IMR-90 (cell line): ENCODE results near the gene CNNM2.

Experiments used
- BHLHE40 ChIP-seq: fragments of 150-350 bp; IDR thresholded peaks from 2 replicates; pipeline ENCODE4 v1.6.1; 2016; ENCODE audit warnings: mild to moderate bottlenecking, low read depth, low read length
- CTCF ChIP-seq: conservative IDR thresholded peaks from 2 replicates; pipeline ENCODE4 v1.5.1; 2012; ENCODE audit warnings: mild to moderate bottlenecking, low read depth, low read length, improper control_type of control experiment
- ELK1 ChIP-seq: fragments of 150-350 bp; IDR thresholded peaks from 2 replicates; pipeline ENCODE4 v1.6.1; 2016; ENCODE audit warnings: low read depth, mild to moderate bottlenecking, low read length, moderate library complexity, borderline replicate concordance
- MAFK ChIP-seq: IDR thresholded peaks from 2 replicates; pipeline ENCODE4 v1.6.1; 2012; ENCODE audit warnings: low read depth, low read length, improper control_type of control experiment
- POLR2A ChIP-seq: IDR thresholded peaks from 2 replicates; pipeline ENCODE4 v1.6.1; 2012; ENCODE audit warnings: mild to moderate bottlenecking, low read depth, low read length
- RAD21 ChIP-seq: IDR thresholded peaks from 2 replicates; pipeline ENCODE4 v1.6.1; 2012; ENCODE audit warnings: low read length, improper control_type of control experiment
- RCOR1 ChIP-seq: IDR thresholded peaks from 2 replicates; pipeline ENCODE4 v1.6.1; 2012; ENCODE audit warnings: mild to moderate bottlenecking, low read length, improper control_type of control experiment; ENCODE audit not compliant: insufficient replicate concordance

GRCh38 chr10:103082683-103083082 lies 164.6 kb downstream of the CNNM2 start:
- no peak for TF ChIP-seq POLR2A
- no peak for TF ChIP-seq CTCF
- TF ChIP-seq ELK1, result no peak
- TF ChIP-seq MAFK, result no peak
- no peak for TF ChIP-seq RCOR1
- no peak for TF ChIP-seq BHLHE40
- TF ChIP-seq RAD21, result no peak
